Esophagus muscularis mucosa (tissue), 4 donors: Measurements from ENCODE around the gene MACROD2. TPM values are rescaled to one million over a fixed set of nuclear protein-coding genes. Genes with fewer than 3 reads are reported as not detected.

ENCODE experiments used
- DNase-seq: peaks from one replicate; pipeline ENCODE4 v3.0.0-alpha.2; 2017; ENCODE audit errors: extremely low spot score
- H3K27ac ChIP-seq, 4 donors: fragments of 200-600 bp; sonication (generic); replicated peaks in 1 of 4; 1 replicate in 3 of 4; 2 replicates in 1 of 4; pipeline ENCODE4 v1.5.1; 2016 to 2019; ENCODE audit warnings: mild to moderate bottlenecking in 1 of 4
- H3K27me3 ChIP-seq, 4 donors: fragments of 200-600 bp; sonication (generic); one replicate each; pipeline versions ENCODE4 v1.5.1 to v1.6.0; 2016 to 2019
- H3K36me3 ChIP-seq, 4 donors: fragments of 200-600 bp; sonication (generic); one replicate each; pipeline ENCODE4 v1.5.1; 2016 to 2019
- H3K4me1 ChIP-seq, 4 donors: fragments of 200-600 bp; sonication (generic); one replicate each; pipeline ENCODE4 v1.5.1; 2016 to 2019
- H3K4me3 ChIP-seq, 4 donors: fragments of 200-600 bp; sonication (generic); 1 replicate in 2 of 4; 2 replicates in 2 of 4; pipeline ENCODE4 v1.5.1; 2016 to 2019; ENCODE audit warnings: mild to moderate bottlenecking in 4 of 4, moderate library complexity in 1 of 4
- H3K9me3 ChIP-seq, 4 donors: fragments of 200-600 bp; sonication (generic); 1 replicate in 3 of 4; 2 replicates in 1 of 4; pipeline ENCODE4 v1.5.1; 2016 to 2019
- EP300 ChIP-seq: sonication (generic); formaldehyde crosslinking; IDR thresholded peaks from one replicate; pipeline ENCODE4 v1.6.1; 2017; ENCODE audit warnings: antibody characterized with exemption
- POLR2A ChIP-seq: fragments of 450-650 bp; IDR thresholded peaks from one replicate; pipeline ENCODE4 v1.6.1; 2017; ENCODE audit warnings: antibody characterized with exemption, moderate library complexity, mild to moderate bottlenecking, low read depth
- POLR2AphosphoS5 ChIP-seq, 2 donors: sonication (generic); formaldehyde crosslinking; IDR thresholded peaks; one replicate each; pipeline ENCODE4 v1.6.1; 2017; ENCODE audit warnings: antibody characterized with exemption in 2 of 2
- WGBS: methylation state at CpG from one replicate; pipeline ENCODE4 v1.1.5; 2018; 5-methylcytosine and 5-hydroxymethylcytosine counted together
- intact Hi-C: fragments of 100-400 bp; cut with DNase I; formaldehyde crosslinking; loops from one replicate; pipeline ENCODE4 v1.15.1; 2023
- total RNA-seq, 4 donors: library from RNA; depleted of rRNA; stranded (reverse); fragments of >200 nt; gene quantifications; one replicate each; pipeline versions ENCODE4 v1.1.0 to v1.2.1, GENCODE V29; 2016
- TF ChIP-seq, protein P1 (sequence below), 3 experiments: fragments of 200-600 bp in 2 of 3; fragments of 450-650 bp in 1 of 3; sonication (generic) in 2 of 3; IDR thresholded peaks; one replicate each; pipeline ENCODE4 v1.5.1; 2017 to 2019; ENCODE audit warnings: antibody characterized with exemption in 3 of 3, mild to moderate bottlenecking in 2 of 3, moderate library complexity in 1 of 3

MACROD2 gene
- total RNA-seq, 4 donors from 2014 or later: 1.4 to 3.6 (median 2.6) TPM

DNA sequence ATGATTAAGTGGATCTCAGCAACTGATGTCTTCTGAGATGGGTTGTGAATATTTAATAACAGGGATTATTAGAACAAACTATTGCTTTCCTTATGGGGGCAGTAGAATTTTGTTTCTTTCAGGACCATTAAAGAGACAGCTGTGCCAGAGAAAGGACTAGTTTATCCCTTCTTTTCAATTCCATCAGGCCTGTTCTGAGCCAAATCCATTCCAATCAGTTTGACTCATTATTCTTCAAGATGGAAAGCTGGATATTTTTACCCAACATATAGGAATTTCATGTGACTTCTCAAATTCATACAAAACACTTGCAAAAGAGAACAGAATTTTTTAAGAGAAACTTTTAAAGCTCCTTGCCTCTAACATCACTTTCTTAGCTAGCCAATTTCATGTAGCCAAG lies 1064.1 kb downstream of the MACROD2 start:
- Histone ChIP-seq H3K9me3 (no peaks in the 10 kb centered on the region), H3K27me3 (no peaks in the 10 kb centered on the region), H3K27ac (no peak overlapping the region), H3K4me1 (no peaks in the 10 kb centered on the region), H3K36me3 (no peaks in the 10 kb centered on the region), H3K4me3 (no peak overlapping the region)
- intact Hi-C loops: no loop called here
- TF ChIP-seq POLR2AphosphoS5 (IDR thresholded peaks at IDR 0.05): no peak
- no peak for TF ChIP-seq EP300
- TF ChIP-seq, protein P1, sequence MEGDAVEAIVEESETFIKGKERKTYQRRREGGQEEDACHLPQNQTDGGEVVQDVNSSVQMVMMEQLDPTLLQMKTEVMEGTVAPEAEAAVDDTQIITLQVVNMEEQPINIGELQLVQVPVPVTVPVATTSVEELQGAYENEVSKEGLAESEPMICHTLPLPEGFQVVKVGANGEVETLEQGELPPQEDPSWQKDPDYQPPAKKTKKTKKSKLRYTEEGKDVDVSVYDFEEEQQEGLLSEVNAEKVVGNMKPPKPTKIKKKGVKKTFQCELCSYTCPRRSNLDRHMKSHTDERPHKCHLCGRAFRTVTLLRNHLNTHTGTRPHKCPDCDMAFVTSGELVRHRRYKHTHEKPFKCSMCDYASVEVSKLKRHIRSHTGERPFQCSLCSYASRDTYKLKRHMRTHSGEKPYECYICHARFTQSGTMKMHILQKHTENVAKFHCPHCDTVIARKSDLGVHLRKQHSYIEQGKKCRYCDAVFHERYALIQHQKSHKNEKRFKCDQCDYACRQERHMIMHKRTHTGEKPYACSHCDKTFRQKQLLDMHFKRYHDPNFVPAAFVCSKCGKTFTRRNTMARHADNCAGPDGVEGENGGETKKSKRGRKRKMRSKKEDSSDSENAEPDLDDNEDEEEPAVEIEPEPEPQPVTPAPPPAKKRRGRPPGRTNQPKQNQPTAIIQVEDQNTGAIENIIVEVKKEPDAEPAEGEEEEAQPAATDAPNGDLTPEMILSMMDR (IDR thresholded peaks at IDR 0.05): no peak
- no peak for TF ChIP-seq POLR2A
- no peak for DNase-seq

DNA sequence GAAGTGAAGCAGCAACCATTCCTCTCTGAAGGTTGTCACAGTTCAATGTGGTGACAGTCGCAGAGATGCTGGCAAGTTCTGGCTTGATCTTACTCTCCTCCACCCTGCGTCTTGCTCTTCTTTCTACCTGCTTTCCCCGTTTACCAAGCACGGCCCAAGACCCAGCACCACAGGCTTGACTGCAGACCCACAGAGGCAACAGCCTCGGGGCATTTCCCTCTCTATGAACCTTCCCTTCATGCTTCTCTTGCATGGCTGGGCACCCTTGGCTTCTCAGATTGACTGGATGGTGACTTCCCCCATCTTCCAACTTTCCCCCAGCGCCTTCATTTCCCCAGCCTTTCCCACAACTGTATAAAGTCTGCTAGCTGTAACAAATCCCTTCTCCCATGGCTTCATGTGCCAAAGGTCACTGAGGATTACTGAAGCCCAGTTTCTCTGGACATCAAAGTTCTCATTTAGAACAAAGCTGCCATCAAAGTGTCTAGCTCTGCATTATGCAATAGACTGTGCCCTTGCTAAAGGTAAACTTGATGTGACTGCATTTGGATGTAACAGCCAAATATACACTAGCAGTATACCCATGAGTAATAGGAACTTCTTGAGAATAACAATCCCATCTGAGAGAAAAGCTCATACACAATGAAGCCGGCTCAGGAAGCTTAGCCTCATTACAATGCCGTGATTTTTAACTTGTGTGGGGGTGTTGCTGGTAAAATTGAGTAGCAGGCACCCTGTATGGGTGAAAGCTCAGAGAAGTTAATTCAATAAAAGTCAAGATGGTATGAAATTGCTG lies 1065.1 kb downstream of the MACROD2 start:
- no peaks in the 10 kb centered on the region for H3K27me3 ChIP-seq
- no peaks in the 10 kb centered on the region for H3K36me3 ChIP-seq
- intact Hi-C loops: no loop called here
- no peaks in the 10 kb centered on the region for H3K4me1 ChIP-seq
- no peak for DNase-seq
- no peak for TF ChIP-seq POLR2A
- no peak for TF ChIP-seq POLR2AphosphoS5 (IDR thresholded peaks at IDR 0.05)
- TF ChIP-seq, protein P1 (IDR thresholded peaks at IDR 0.05): no peak
- TF ChIP-seq EP300: no peak
- H3K27ac ChIP-seq: no peak overlapping the region
- no peaks in the 10 kb centered on the region for H3K9me3 ChIP-seq
- 89% methylated on average over 8 of the region's 8 CpGs for WGBS
- H3K4me3 ChIP-seq: no peak overlapping the region

DNA sequence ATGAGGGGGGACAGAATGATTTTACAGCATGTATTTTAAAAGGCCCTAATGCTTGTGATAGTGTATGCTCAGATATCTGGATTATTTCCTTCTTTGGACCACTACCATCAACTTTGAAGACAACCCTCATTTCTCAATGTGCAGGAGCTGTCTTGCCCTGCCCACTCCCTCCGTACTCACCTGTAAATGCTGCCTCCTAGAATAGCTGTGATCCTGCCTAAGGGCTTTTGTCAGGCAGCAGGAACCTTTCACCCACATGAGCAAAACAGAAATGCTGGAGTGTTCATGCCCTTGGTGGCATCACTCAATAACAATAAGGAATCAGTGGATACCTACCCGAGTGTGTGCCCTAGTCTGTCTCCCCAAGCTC lies 1065.7 kb downstream of the MACROD2 start:
- 94% methylated on average over 2 of the region's 2 CpGs for WGBS
- Histone ChIP-seq H3K9me3 (no peaks in the 10 kb centered on the region), H3K27me3 (no peaks in the 10 kb centered on the region), H3K4me1 (no peaks in the 10 kb centered on the region), H3K27ac (no peak overlapping the region), H3K4me3 (no peak overlapping the region), H3K36me3 (no peaks in the 10 kb centered on the region)
- no peak for DNase-seq
- TF ChIP-seq EP300 (no peak), POLR2A (no peak), POLR2AphosphoS5 (IDR thresholded peaks at IDR 0.05) (no peak)
- TF ChIP-seq, protein P1 (IDR thresholded peaks at IDR 0.05): no peak
- intact Hi-C loops: no loop called here

DNA sequence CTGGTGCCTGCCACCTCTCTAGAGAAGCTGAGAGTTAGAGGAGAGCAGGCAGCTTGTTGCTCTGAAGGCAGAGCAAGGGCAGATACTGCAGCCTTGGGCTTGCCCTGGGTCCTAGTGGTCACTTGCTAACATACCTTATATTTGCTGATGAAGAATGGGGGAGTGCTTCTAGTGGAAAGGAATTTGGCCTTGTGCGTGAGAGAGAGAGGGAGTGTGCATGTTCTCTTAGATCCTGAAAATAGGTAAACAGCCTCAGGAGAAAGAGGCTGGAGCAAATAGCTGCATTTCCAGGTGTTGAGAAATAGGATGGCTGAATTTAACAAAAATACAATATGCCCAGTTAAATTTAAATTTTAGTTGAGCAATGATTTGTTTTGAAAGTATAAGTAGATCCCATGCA lies 1066.6 kb downstream of the MACROD2 start:
- no peak overlapping the region for H3K4me3 ChIP-seq
- H3K27me3 ChIP-seq: no peaks in the 10 kb centered on the region
- DNase-seq: no peak
- no peaks in the 10 kb centered on the region for H3K4me1 ChIP-seq
- no peak for TF ChIP-seq EP300
- TF ChIP-seq POLR2A: no peak
- TF ChIP-seq, protein P1 (IDR thresholded peaks at IDR 0.05): no peak
- TF ChIP-seq POLR2AphosphoS5 (IDR thresholded peaks at IDR 0.05): no peak
- no peaks in the 10 kb centered on the region for H3K36me3 ChIP-seq
- no peaks in the 10 kb centered on the region for H3K9me3 ChIP-seq
- 82% methylated on average over 1 of the region's 1 CpG for WGBS
- intact Hi-C loops: no loop called here
- no peak overlapping the region for H3K27ac ChIP-seq

DNA sequence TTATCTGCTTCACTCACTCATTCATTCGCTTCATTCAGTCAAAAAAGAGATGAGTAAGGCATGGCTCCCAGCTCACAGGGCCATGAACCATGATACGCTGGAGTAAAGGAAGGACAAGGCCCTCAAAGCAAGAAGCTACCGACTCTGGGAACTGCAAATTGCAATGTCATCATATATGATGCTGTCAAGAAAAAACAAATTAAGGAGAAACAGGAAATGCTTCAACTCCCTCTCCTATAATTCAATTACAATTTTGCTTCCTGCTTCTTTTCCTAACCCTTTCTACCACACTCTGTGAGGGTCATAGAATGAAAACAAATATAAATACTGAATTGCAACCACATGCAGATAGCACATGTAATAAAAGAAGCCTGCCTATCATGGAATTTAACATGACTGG lies 1067.8 kb downstream of the MACROD2 start:
- Histone ChIP-seq H3K27me3 (no peaks in the 10 kb centered on the region), H3K36me3 (no peaks in the 10 kb centered on the region), H3K9me3 (no peaks in the 10 kb centered on the region), H3K4me1 (no peaks in the 10 kb centered on the region), H3K27ac (no peak overlapping the region), H3K4me3 (no peak overlapping the region)
- no peak for DNase-seq
- 77% methylated on average over 3 of the region's 3 CpGs for WGBS
- TF ChIP-seq EP300 (no peak), POLR2AphosphoS5 (IDR thresholded peaks at IDR 0.05) (no peak), POLR2A (no peak)
- TF ChIP-seq, protein P1 (IDR thresholded peaks at IDR 0.05): no peak
- intact Hi-C loops: no loop called here
